Naive thymus-derived CD4-positive, alpha-beta T cell (primary cell): ENCODE results near the gene FBXO5. TPM values are rescaled to one million over a fixed set of nuclear protein-coding genes. Genes with fewer than 3 reads are reported as not detected.

Experiments used
- ATAC-seq: fragments of 150-1000 bp; cut with Tn5 transposase; 2 replicates; pipeline ENCODE4 v1.10.0; 2021; ENCODE audit warnings: mild to moderate bottlenecking, moderate library complexity
- CTCF ChIA-PET: fragments of 350-600 bp; sonication (Branson Sonifier 250); formaldehyde crosslinking; loops from one replicate; lab custom pipeline; 2021; ENCODE audit warnings: antibody characterized with exemption; lab: Charles Lee
- POLR2A ChIA-PET: fragments of 350-600 bp; sonication (Branson Sonifier 250); formaldehyde crosslinking; loops from one replicate; lab custom pipeline; 2021; ENCODE audit warnings: antibody characterized with exemption, inconsistent platforms; lab: Charles Lee
- DNase-seq, 9 donors: peaks; one replicate each; pipeline versions ENCODE4 v3.0.0 to v3.0.0-alpha.2; 2020 to 2022; ENCODE audit warnings: mixed read lengths in 1 of 9
- H3K27ac ChIP-seq: one replicate; pipeline ENCODE4 v1.7.0; 2013; ENCODE audit warnings: mild to moderate bottlenecking, low read depth, low read length, moderate library complexity
- H3K27me3 ChIP-seq, 2 donors: one replicate each; pipeline ENCODE4 v1.7.0; 2013; ENCODE audit warnings: low read length in 2 of 2, mild to moderate bottlenecking in 2 of 2, moderate library complexity in 2 of 2; ENCODE audit not compliant: control insufficient read depth in 2 of 2, insufficient read depth in 2 of 2
- H3K36me3 ChIP-seq, 3 experiments: 1 replicate in 2 of 3; 2 replicates in 1 of 3; pipeline ENCODE4 v1.7.0; 2013; ENCODE audit warnings: low read length in 3 of 3, mild to moderate bottlenecking in 3 of 3, moderate library complexity in 1 of 3; ENCODE audit not compliant: insufficient read depth in 3 of 3, control insufficient read depth in 2 of 3
- H3K4me1 ChIP-seq, 2 donors: one replicate each; pipeline ENCODE4 v1.7.0; 2013; ENCODE audit warnings: low read length in 2 of 2, mild to moderate bottlenecking in 2 of 2, moderate library complexity in 1 of 2; ENCODE audit not compliant: control insufficient read depth in 2 of 2, insufficient read depth in 2 of 2
- H3K4me3 ChIP-seq: 2 replicates; pipeline ENCODE4 v1.7.0; 2013; ENCODE audit warnings: mild to moderate bottlenecking, low read length
- H3K9me3 ChIP-seq, 3 experiments: 1 replicate in 2 of 3; 2 replicates in 1 of 3; pipeline ENCODE4 v1.7.0; 2013; ENCODE audit warnings: low read length in 3 of 3; ENCODE audit not compliant: control insufficient read depth in 2 of 3
- H3K27ac Mint-ChIP-seq, 9 donors: one replicate each; pipeline ENCODE4 v1.8.0; 2020 to 2022; ENCODE audit warnings: mixed read lengths in 9 of 9, mild to moderate bottlenecking in 8 of 9, moderate library complexity in 5 of 9, inconsistent platforms in 2 of 9
- H3K27me3 Mint-ChIP-seq, 5 donors: one replicate each; pipeline ENCODE4 v1.8.0; 2021 to 2022; ENCODE audit warnings: mixed read lengths in 5 of 5, mild to moderate bottlenecking in 1 of 5
- H3K36me3 Mint-ChIP-seq, 5 donors: one replicate each; pipeline ENCODE4 v1.8.0; 2020 to 2022; ENCODE audit warnings: mixed read lengths in 5 of 5, mild to moderate bottlenecking in 3 of 5, inconsistent platforms in 1 of 5
- H3K4me1 Mint-ChIP-seq, 7 donors: one replicate each; pipeline ENCODE4 v1.8.0; 2020 to 2022; ENCODE audit warnings: mixed read lengths in 7 of 7, mild to moderate bottlenecking in 3 of 7, inconsistent platforms in 1 of 7
- H3K4me3 Mint-ChIP-seq, 10 donors: one replicate each; pipeline ENCODE4 v1.8.0; 2020 to 2022; ENCODE audit warnings: mild to moderate bottlenecking in 10 of 10, mixed read lengths in 10 of 10, moderate library complexity in 6 of 10, inconsistent platforms in 2 of 10
- H3K9me3 Mint-ChIP-seq, 11 donors: one replicate each; pipeline ENCODE4 v1.8.0; 2020 to 2022; ENCODE audit warnings: mixed read lengths in 11 of 11, mild to moderate bottlenecking in 4 of 11, inconsistent platforms in 1 of 11, moderate library complexity in 1 of 11
- intact Hi-C, 2 donors: fragments of 100-400 bp; cut with micrococcal nuclease; formaldehyde crosslinking; loops; one replicate each; pipeline ENCODE4 v1.15.1; 2023
- polyA plus RNA-seq, 2 donors: library from polyadenylated mRNA; unstranded; fragments of 300-500 nt; fragmentation: Illumina TruSeq; gene quantifications; one replicate each; pipeline ENCODE4 v1.2.3, GENCODE V29; 2021
- total RNA-seq, 6 experiments: library from RNA in 5 of 6; stranded (reverse) in 5 of 6; gene quantifications; 1 replicate in 5 of 6; 2 replicates in 1 of 6; pipeline ENCODE4 v1.2.3 and lab custom pipeline; 2021 to 2026

The FBXO5 gene
- total and polyA plus RNA-seq, 7 experiments from 2014 or later = 3.2 to 50.2 (median 9.0) TPM

GRCh38 chr6:153027480-153027879, 44.6 kb upstream of the FBXO5 start:
- peaks cover 21 to 55% (median 25%) of the 10 kb centered on the region in 5 donors for H3K27me3 Mint-ChIP-seq
- H3K9me3 Mint-ChIP-seq = no peaks in the 10 kb centered on the region
- H3K36me3 ChIP-seq = no peaks in the 10 kb centered on the region
- H3K27ac ChIP-seq = no peak overlapping the region
- no peak overlapping the region for H3K4me3 Mint-ChIP-seq
- no peaks in the 10 kb centered on the region for H3K9me3 ChIP-seq
- no peak for DNase-seq
- CTCF ChIA-PET = interaction anchor here (1.4 kb wide), 1 partner anchor 163 kb away, joined by 3 read pairs; no protein-coding TSS in a partner anchor
- no peak overlapping the region for H3K27ac Mint-ChIP-seq
- POLR2A ChIA-PET = no interaction called here
- H3K36me3 Mint-ChIP-seq = no peaks in the 10 kb centered on the region
- no peak for ATAC-seq
- intact Hi-C loops = no loop called here
- H3K4me1 Mint-ChIP-seq = peaks cover 0 to 6% (median 3%) of the 10 kb centered on the region in 7 donors
- no peaks in the 10 kb centered on the region for H3K4me1 ChIP-seq
- H3K4me3 ChIP-seq = no peak overlapping the region
- no peaks in the 10 kb centered on the region for H3K27me3 ChIP-seq

GRCh38 chr6:153024709-153025017, 41.8 kb upstream of the FBXO5 start:
- intact Hi-C loops = loop anchor here (1.0 to 5.0 kb wide), 9 partner anchors 21 to 537 kb away; partner anchors contain the start of gene FBXO5 (in 1 of the 2)
- no peaks in the 10 kb centered on the region for H3K9me3 Mint-ChIP-seq
- peaks cover 16 to 37% (median 18%) of the 10 kb centered on the region in 5 donors for H3K27me3 Mint-ChIP-seq
- ATAC-seq = no peak
- Histone ChIP-seq H3K9me3 (no peaks in the 10 kb centered on the region), H3K36me3 (no peaks in the 10 kb centered on the region), H3K4me3 (no peak overlapping the region), H3K27me3 (no peaks in the 10 kb centered on the region), H3K27ac (no peak overlapping the region), H3K4me1 (no peaks in the 10 kb centered on the region)
- no peak overlapping the region for H3K4me3 Mint-ChIP-seq
- peaks cover 0 to 6% (median 3%) of the 10 kb centered on the region in 7 donors for H3K4me1 Mint-ChIP-seq
- H3K36me3 Mint-ChIP-seq = no peaks in the 10 kb centered on the region
- POLR2A ChIA-PET = no interaction called here
- no peak for DNase-seq
- CTCF ChIA-PET = interaction anchor here (0.5 to 1.7 kb wide), 5 partner anchors 70 to 1689 kb away, joined by 3 to 4 read pairs (median 3); no protein-coding TSS in a partner anchor
- no peak overlapping the region for H3K27ac Mint-ChIP-seq

GRCh38 chr6:153023977-153024708, 41.3 kb upstream of the FBXO5 start:
- POLR2A ChIA-PET = no interaction called here

GRCh38 chr6:153018355-153018754, 35.5 kb upstream of the FBXO5 start:
- H3K9me3 Mint-ChIP-seq = peaks cover 0 to 5% (median 0%) of the 10 kb centered on the region in 11 donors
- H3K27ac Mint-ChIP-seq = no peak overlapping the region
- no peak overlapping the region for H3K4me3 ChIP-seq
- no peak for DNase-seq
- no peak for ATAC-seq
- H3K27me3 ChIP-seq = no peaks in the 10 kb centered on the region
- H3K4me1 ChIP-seq = no peaks in the 10 kb centered on the region
- no peak overlapping the region for H3K4me3 Mint-ChIP-seq
- H3K9me3 ChIP-seq = no peaks in the 10 kb centered on the region
- H3K27me3 Mint-ChIP-seq = peaks cover 10 to 35% (median 27%) of the 10 kb centered on the region in 5 donors
- POLR2A ChIA-PET = no interaction called here
- CTCF ChIA-PET = no interaction called here
- intact Hi-C loops = no loop called here
- H3K4me1 Mint-ChIP-seq = no peaks in the 10 kb centered on the region
- no peaks in the 10 kb centered on the region for H3K36me3 Mint-ChIP-seq
- no peaks in the 10 kb centered on the region for H3K36me3 ChIP-seq
- H3K27ac ChIP-seq = no peak overlapping the region

More at GRCh38 chr6:153023977-153024708, 41.3 kb upstream of the FBXO5 start:
- no peak overlapping the region for H3K27ac ChIP-seq
- intact Hi-C loops = loop anchor here (1.0 to 5.0 kb wide), 9 partner anchors 21 to 537 kb away; partner anchors contain the start of gene FBXO5 (in 1 of the 2)
- no peaks in the 10 kb centered on the region for H3K36me3 ChIP-seq
- peak in 8 of 9 donors; percentile 25 to 58 (median 48) for DNase-seq
- Mint-ChIP-seq H3K4me3 (no peak overlapping the region), H3K4me1 (peaks cover 0 to 6% (median 3%) of the 10 kb centered on the region in 7 donors), H3K9me3 (peaks cover 0 to 5% (median 0%) of the 10 kb centered on the region in 11 donors), H3K27ac (no peak overlapping the region), H3K27me3 (peaks cover 17 to 41% (median 20%) of the 10 kb centered on the region in 5 donors), H3K36me3 (no peaks in the 10 kb centered on the region)
- H3K4me3 ChIP-seq = no peak overlapping the region
- peak; percentile 91 for ATAC-seq
- no peaks in the 10 kb centered on the region for H3K4me1 ChIP-seq
- H3K9me3 ChIP-seq = no peaks in the 10 kb centered on the region
- CTCF ChIA-PET = interaction anchor here (0.5 to 1.7 kb wide), 7 partner anchors 76 to 1689 kb away, joined by 3 to 5 read pairs (median 4); no protein-coding TSS in a partner anchor
- H3K27me3 ChIP-seq = no peaks in the 10 kb centered on the region

GRCh38 chr6:153016846-153017245, 34.0 kb upstream of the FBXO5 start:
- Histone ChIP-seq H3K9me3 (no peaks in the 10 kb centered on the region), H3K27me3 (no peaks in the 10 kb centered on the region), H3K4me1 (no peaks in the 10 kb centered on the region), H3K4me3 (no peak overlapping the region), H3K27ac (no peak overlapping the region), H3K36me3 (no peaks in the 10 kb centered on the region)
- Mint-ChIP-seq H3K4me3 (no peak overlapping the region), H3K9me3 (peaks cover 0 to 5% (median 0%) of the 10 kb centered on the region in 11 donors), H3K27me3 (peaks cover 10 to 40% (median 27%) of the 10 kb centered on the region in 5 donors), H3K36me3 (no peaks in the 10 kb centered on the region), H3K27ac (peak overlapping the region in 1 of 9 donors; percentile 55), H3K4me1 (no peaks in the 10 kb centered on the region)
- intact Hi-C loops = no loop called here
- ATAC-seq (no peak), DNase-seq (no peak)
- ChIA-PET POLR2A (no interaction called here), CTCF (no interaction called here)

- Histone ChIP-seq H3K4me1 (no peaks in the 10 kb centered on the region), H3K4me3 (no peak overlapping the region), H3K36me3 (no peaks in the 10 kb centered on the region), H3K9me3 (no peaks in the 10 kb centered on the region), H3K27me3 (no peaks in the 10 kb centered on the region), H3K27ac (no peak overlapping the region)
- POLR2A ChIA-PET = interaction anchor here (0.6 kb wide), 1 partner anchor 1199 kb away, joined by 3 read pairs; no protein-coding TSS in a partner anchor
- Mint-ChIP-seq H3K27me3 (peaks cover 10 to 53% (median 27%) of the 10 kb centered on the region in 5 donors), H3K4me3 (no peak overlapping the region), H3K4me1 (no peaks in the 10 kb centered on the region), H3K27ac (no peak overlapping the region), H3K9me3 (peaks cover 0 to 5% (median 0%) of the 10 kb centered on the region in 11 donors), H3K36me3 (no peaks in the 10 kb centered on the region)
- intact Hi-C loops = no loop called here
- ATAC-seq = no peak
- DNase-seq = no peak
- CTCF ChIA-PET = no interaction called here
Measured at GRCh38 chr6:153015094-153015640, 32.3 kb upstream of the FBXO5 start.
